ENCODE measurements around the gene GART. TPM values are rescaled to one million over a fixed set of nuclear protein-coding genes. Genes with fewer than 3 reads are reported as not detected.

GART gene
- total RNA-seq, 2 donors from 2014 or later = 40.0 to 44.8 TPM

- H3K27ac Mint-ChIP-seq = no peak overlapping the region
- ATAC-seq (no peak), DNase-seq (no peak)
- no peaks in the 10 kb centered on the region for H3K36me3 Mint-ChIP-seq (ENCODE audit: low read depth)
- no peaks in the 10 kb centered on the region for H3K4me1 Mint-ChIP-seq
- no peaks in the 10 kb centered on the region for H3K27me3 Mint-ChIP-seq
- no peaks in the 10 kb centered on the region for H3K9me3 ChIP-seq (ENCODE audit: control insufficient read depth, low read length, poor library complexity, severe bottlenecking)
- H3K4me3 Mint-ChIP-seq = no peak overlapping the region
Observed at GRCh38 chr21:33461538-33462250, 80.2 kb downstream of the GART start.

DNA sequence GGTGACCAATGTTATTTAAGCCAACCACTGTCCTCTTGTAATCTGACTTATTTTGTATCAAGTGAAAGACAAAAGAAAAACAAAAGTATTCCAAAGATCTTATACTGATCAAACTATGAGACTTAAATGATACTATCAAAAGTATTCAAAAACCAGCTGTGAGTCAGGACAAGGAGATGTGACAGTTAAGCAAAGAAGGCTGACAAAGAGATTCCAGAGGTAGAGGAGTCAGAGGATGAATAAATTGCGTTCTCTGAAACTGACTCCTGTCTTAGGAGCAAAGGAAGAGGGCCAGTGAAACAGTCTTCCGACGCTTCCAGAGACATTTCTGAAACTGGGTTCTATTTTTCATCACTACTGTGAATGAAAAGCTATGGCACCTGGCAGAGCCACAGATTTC is 83.1 kb downstream of the GART start:
- no peaks in the 10 kb centered on the region for H3K4me1 Mint-ChIP-seq
- DNase-seq (no peak), ATAC-seq (no peak)
- no peak overlapping the region for H3K4me3 Mint-ChIP-seq
- H3K9me3 ChIP-seq (ENCODE audit: control insufficient read depth, low read length, poor library complexity, severe bottlenecking) = no peaks in the 10 kb centered on the region
- no peaks in the 10 kb centered on the region for H3K27me3 Mint-ChIP-seq
- H3K36me3 Mint-ChIP-seq (ENCODE audit: low read depth) = no peaks in the 10 kb centered on the region
- no peak overlapping the region for H3K27ac Mint-ChIP-seq

GRCh38 chr21:33455686-33456446 is 86.1 kb downstream of the GART start:
- H3K9me3 ChIP-seq (ENCODE audit: control insufficient read depth, low read length, poor library complexity, severe bottlenecking) = no peaks in the 10 kb centered on the region
- no peak for DNase-seq
- Mint-ChIP-seq H3K4me3 (no peak overlapping the region), H3K27me3 (no peaks in the 10 kb centered on the region), H3K4me1 (peaks cover 9% of the 10 kb centered on the region), H3K27ac (no peak overlapping the region), H3K36me3 (ENCODE audit: low read depth) (peaks cover 7% of the 10 kb centered on the region)
- no peak for ATAC-seq

Other genes starting within 250 kb of the GART start
- gene IFNAR1, start 217.1 kb downstream of the GART start, total RNA-seq = 10 to 100 TPM; 16.6 to 27.6 TPM
- 10 to 100 TPM; 17.9 to 18.7 TPM for gene IFNGR2, start 138.7 kb downstream of the GART start, total RNA-seq
- gene TMEM50B, start 62.1 kb downstream of the GART start, total RNA-seq = 10 to 100 TPM; 41.7 to 60.3 TPM
- under 1 TPM in 1 of 2 donors, not detected in 1; 0.47 TPM for gene DNAJC28, start 50.4 kb downstream of the GART start, total RNA-seq
- gene SON, start 921 bp upstream of the GART start, total RNA-seq = 100 to 1,000 TPM; 324 to 380 TPM
- 10 to 100 TPM in 1 of 2 donors, 1 to 10 TPM in 1; 8.9 to 10.0 TPM for gene DONSON, start 46.6 kb upstream of the GART start, total RNA-seq
- gene CRYZL1, start 99.6 kb upstream of the GART start, total RNA-seq = 10 to 100 TPM; 23.2 to 23.7 TPM
- gene ITSN1, start 100.4 kb upstream of the GART start, total RNA-seq = 1 to 10 TPM; 2.5 to 2.9 TPM

Data from T-helper 17 cell (primary cell).